D721Med (cell line): ENCODE results near the gene TSPAN14.

Experiments
- DNase-seq: peaks from one replicate; pipeline ENCODE4 v3.0.0; 2011; ENCODE audit warnings: low spot score; ENCODE audit not compliant: insufficient read length
- FAIRE-seq: peaks from 2 replicates; lab custom pipeline; 2011; peaks lifted over from hg19 to GRCh38; lab: Jason Lieb, UNC
- CTCF ChIP-seq: IDR thresholded peaks from 2 replicates; pipeline ENCODE4 v1.5.1; 2012; ENCODE audit warnings: mild to moderate bottlenecking, control low read depth; ENCODE audit not compliant: insufficient read depth; ENCODE audit errors: missing control alignments

Gene TSPAN14

GRCh38 chr10:80462299-80462980, 8.3 kb downstream of the TSPAN14 start:
- no peak for FAIRE-seq
- no peak for TF ChIP-seq CTCF
- DNase-seq = no peak

- DNase-seq = no peak
- no peak for FAIRE-seq
- no peak for TF ChIP-seq CTCF
These were observed 9.1 kb downstream of the TSPAN14 start for GRCh38 chr10:80462981-80463741.

GRCh38 chr10:80463868-80464267, 9.8 kb downstream of the TSPAN14 start:
- no peak for TF ChIP-seq CTCF
- FAIRE-seq = no peak
- DNase-seq = no peak

GRCh38 chr10:80464557-80465450, 10.7 kb downstream of the TSPAN14 start:
- DNase-seq (no peak), FAIRE-seq (no peak)
- no peak for TF ChIP-seq CTCF

- no peak for TF ChIP-seq CTCF
- FAIRE-seq (no peak), DNase-seq (no peak)
These were observed 11.3 kb downstream of the TSPAN14 start for GRCh38 chr10:80465451-80465835.

GRCh38 chr10:80465839-80466590, 11.9 kb downstream of the TSPAN14 start:
- FAIRE-seq = no peak
- TF ChIP-seq CTCF = no peak

More at GRCh38 chr10:80465839-80466590, 11.9 kb downstream of the TSPAN14 start:
- DNase-seq = no peak
